ENCODE measurements around the gene FBXO22.

The FBXO22 gene

DNA sequence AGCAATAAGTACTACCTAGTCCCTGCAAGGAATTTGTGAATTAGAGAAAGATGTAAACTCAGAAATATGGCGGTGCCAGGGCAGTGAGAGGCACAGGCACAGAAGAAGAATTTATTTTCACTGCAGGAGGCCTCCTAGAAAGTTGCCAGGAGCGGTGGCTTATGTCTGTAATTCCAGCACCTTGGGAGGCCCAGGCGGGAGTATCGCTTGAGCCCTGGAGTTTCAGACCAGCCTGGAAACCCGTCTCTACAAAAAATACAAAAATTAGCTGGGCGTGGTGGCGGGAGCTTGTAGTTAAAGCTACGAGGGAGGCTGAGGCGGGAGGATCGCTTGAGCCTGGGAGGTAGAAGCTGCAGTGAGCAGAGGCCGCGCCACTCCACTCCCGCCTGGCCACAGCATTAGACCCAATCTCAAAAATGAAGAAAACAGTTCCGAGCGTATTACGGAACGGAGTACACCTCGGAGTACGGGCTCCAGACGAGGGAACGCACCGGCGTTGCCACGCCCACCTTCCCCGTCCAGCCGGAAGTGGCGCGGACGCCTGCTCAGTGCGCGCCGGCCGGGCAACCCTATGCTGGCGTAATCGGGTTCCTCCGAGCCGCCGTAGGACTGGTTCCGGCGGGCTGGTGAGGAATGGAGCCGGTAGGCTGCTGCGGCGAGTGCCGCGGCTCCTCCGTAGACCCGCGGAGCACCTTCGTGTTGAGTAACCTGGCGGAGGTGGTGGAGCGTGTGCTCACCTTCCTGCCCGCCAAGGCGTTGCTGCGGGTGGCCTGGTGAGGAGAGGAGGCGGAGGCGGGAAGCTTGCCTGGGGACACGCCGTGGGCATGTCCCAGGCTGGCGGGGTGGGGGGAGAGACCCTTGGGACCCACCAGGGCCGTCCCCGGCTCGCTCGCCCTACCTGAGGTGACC is at the start of gene FBXO22:
FBXO22 (plus strand) TSS at position 548 of the 909 bp plus-strand sequence; CDS start at position 634, 86 bp downstream.
- Histone ChIP-seq H3K9ac (ENCODE audit: low read length) (peak within 1 kb of the TSS; percentile 97), H3K4me2 (ENCODE audit: low read length) (peak within 1 kb of the TSS; percentile 89), H3K9me2 (ENCODE audit: low read depth, low read length) (no peaks in the 10 kb centered on the region), H3K9me3 (ENCODE audit: low read length) (no peaks in the 10 kb centered on the region), H2AFZ (ENCODE audit: low read length) (peak within 1 kb of the TSS; percentile 84), H3F3A (ENCODE audit: insufficient read depth, low read length) (no peaks in the 10 kb centered on the region), H3K36me3 (ENCODE audit: insufficient read depth, low read length) (peaks cover 28% of the 10 kb centered on the region), H3K27me3 (ENCODE audit: insufficient read depth, low read length) (no peaks in the 10 kb centered on the region), H3K79me2 (ENCODE audit: insufficient read depth, low read length) (peaks cover 38% of the 10 kb centered on the region), H3K4me1 (ENCODE audit: insufficient read depth, low read length, severe bottlenecking) (peaks cover 22% of the 10 kb centered on the region), H3K4me3 (ENCODE audit: low read depth, low read length, poor library complexity, severe bottlenecking) (peak within 1 kb of the TSS; percentile 85), H3K27ac (ENCODE audit: low read depth, low read length, poor library complexity, severe bottlenecking) (peak within 1 kb of the TSS; percentile 81), H4K20me1 (ENCODE audit: insufficient read depth, low read length) (no peaks in the 10 kb centered on the region)
- TF ChIP-seq, protein P1, sequence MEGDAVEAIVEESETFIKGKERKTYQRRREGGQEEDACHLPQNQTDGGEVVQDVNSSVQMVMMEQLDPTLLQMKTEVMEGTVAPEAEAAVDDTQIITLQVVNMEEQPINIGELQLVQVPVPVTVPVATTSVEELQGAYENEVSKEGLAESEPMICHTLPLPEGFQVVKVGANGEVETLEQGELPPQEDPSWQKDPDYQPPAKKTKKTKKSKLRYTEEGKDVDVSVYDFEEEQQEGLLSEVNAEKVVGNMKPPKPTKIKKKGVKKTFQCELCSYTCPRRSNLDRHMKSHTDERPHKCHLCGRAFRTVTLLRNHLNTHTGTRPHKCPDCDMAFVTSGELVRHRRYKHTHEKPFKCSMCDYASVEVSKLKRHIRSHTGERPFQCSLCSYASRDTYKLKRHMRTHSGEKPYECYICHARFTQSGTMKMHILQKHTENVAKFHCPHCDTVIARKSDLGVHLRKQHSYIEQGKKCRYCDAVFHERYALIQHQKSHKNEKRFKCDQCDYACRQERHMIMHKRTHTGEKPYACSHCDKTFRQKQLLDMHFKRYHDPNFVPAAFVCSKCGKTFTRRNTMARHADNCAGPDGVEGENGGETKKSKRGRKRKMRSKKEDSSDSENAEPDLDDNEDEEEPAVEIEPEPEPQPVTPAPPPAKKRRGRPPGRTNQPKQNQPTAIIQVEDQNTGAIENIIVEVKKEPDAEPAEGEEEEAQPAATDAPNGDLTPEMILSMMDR (IDR thresholded peaks at IDR 0.05; ENCODE audit: low read length) = no peak
- TF ChIP-seq EZH2 (IDR thresholded peaks at IDR 0.05; ENCODE audit: borderline replicate concordance, low read length) = no peak

DNA sequence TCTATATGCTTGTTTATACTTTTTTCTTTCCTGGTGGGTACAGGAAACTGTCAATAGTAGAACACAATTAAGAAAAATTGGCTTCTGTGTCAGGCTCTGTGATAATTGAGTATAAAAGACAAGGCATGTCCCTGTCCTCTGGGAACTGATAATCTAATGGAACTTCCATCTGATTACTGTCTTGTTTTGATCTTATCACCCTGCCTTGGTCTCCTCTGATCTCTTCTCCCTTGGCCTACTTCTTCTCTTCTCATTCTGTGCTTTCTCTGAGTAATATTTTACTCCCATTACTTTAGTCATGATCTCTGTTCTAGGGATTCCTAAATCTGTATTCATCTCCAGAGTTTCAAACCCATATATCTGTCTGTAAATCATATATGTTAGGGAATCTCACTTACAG is 45.8 kb upstream of the FBXO22 start:
- Histone ChIP-seq H3K27ac (ENCODE audit: low read depth, low read length, poor library complexity, severe bottlenecking) (no peak overlapping the region), H3K79me2 (ENCODE audit: insufficient read depth, low read length) (peaks cover 1% of the 10 kb centered on the region), H3F3A (ENCODE audit: insufficient read depth, low read length) (no peaks in the 10 kb centered on the region), H3K9me3 (ENCODE audit: low read length) (no peaks in the 10 kb centered on the region), H3K4me2 (ENCODE audit: low read length) (no peak overlapping the region), H3K27me3 (ENCODE audit: insufficient read depth, low read length) (no peaks in the 10 kb centered on the region), H3K4me3 (ENCODE audit: low read depth, low read length, poor library complexity, severe bottlenecking) (no peak overlapping the region), H4K20me1 (ENCODE audit: insufficient read depth, low read length) (no peaks in the 10 kb centered on the region), H3K4me1 (ENCODE audit: insufficient read depth, low read length, severe bottlenecking) (no peaks in the 10 kb centered on the region), H3K36me3 (ENCODE audit: insufficient read depth, low read length) (peaks cover 30% of the 10 kb centered on the region), H2AFZ (ENCODE audit: low read length) (no peak overlapping the region), H3K9ac (ENCODE audit: low read length) (no peak overlapping the region), H3K9me2 (ENCODE audit: low read depth, low read length) (no peaks in the 10 kb centered on the region)
- no peak for TF ChIP-seq EZH2 (IDR thresholded peaks at IDR 0.05; ENCODE audit: borderline replicate concordance, low read length)
- TF ChIP-seq, protein P1 (IDR thresholded peaks at IDR 0.05; ENCODE audit: low read length) = no peak

DNA sequence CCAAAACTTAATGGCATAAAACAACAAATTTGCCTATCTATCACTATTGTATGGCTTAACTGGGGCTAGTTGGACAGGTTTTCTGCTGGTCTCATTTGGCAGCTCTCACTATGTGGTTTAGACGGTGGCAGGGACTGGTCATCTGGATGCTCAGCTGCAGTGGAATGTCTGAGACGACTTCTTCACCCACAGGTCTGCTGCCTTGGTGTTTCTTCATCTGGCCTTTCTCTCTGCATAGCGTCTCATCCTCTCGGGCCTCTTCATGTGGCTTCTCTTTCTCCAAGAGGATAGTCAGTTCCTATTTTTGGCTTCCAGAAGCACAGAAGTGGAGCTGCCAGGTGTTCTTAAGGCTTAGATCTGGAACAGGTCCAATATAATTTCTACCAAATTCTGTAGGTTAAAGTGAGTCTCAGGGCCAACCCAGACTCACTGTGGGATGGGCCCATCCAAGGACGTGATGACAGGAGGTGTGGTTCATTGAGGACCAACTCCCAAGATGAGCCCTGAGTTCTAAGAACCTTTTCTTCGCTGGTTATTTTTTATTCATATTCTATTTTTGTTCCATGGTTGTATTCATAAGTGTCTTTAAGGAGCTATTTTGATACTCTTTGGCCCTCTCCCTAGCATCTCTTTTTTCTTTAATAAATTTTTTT is 41.8 kb upstream of the FBXO22 start:
- Histone ChIP-seq H3K36me3 (ENCODE audit: insufficient read depth, low read length) (peaks cover 18% of the 10 kb centered on the region), H3K27ac (ENCODE audit: low read depth, low read length, poor library complexity, severe bottlenecking) (no peak overlapping the region)

More for the DNA sequence above, 41.8 kb upstream of the FBXO22 start:
- Histone ChIP-seq H3K4me2 (ENCODE audit: low read length) (no peak overlapping the region), H4K20me1 (ENCODE audit: insufficient read depth, low read length) (no peaks in the 10 kb centered on the region), H3F3A (ENCODE audit: insufficient read depth, low read length) (no peaks in the 10 kb centered on the region), H3K79me2 (ENCODE audit: insufficient read depth, low read length) (no peaks in the 10 kb centered on the region), H2AFZ (ENCODE audit: low read length) (no peak overlapping the region), H3K4me1 (ENCODE audit: insufficient read depth, low read length, severe bottlenecking) (peaks cover 5% of the 10 kb centered on the region), H3K27me3 (ENCODE audit: insufficient read depth, low read length) (no peaks in the 10 kb centered on the region), H3K9ac (ENCODE audit: low read length) (no peak overlapping the region), H3K4me3 (ENCODE audit: low read depth, low read length, poor library complexity, severe bottlenecking) (no peak overlapping the region), H3K9me3 (ENCODE audit: low read length) (no peaks in the 10 kb centered on the region), H3K9me2 (ENCODE audit: low read depth, low read length) (no peaks in the 10 kb centered on the region)
- no peak for TF ChIP-seq EZH2 (IDR thresholded peaks at IDR 0.05; ENCODE audit: borderline replicate concordance, low read length)
- TF ChIP-seq, protein P1 (IDR thresholded peaks at IDR 0.05; ENCODE audit: low read length) = no peak

Data from OCI-LY1 (cell line).